H4 (cell line): ENCODE data around the gene MAST4. TPM values are rescaled to one million over a fixed set of nuclear protein-coding genes. Genes with fewer than 3 reads are reported as not detected.
A peak's percentile ranks its signal among the peaks of the same experiment; 100 is the strongest.
"Not testable (repeated sequence)": the region's sequence is repeated elsewhere in the genome, so short reads cannot be mapped to it uniquely, and the experiment has no call there.

Source experiments
- DNase-seq: peaks from one replicate; pipeline ENCODE4 v3.0.0-alpha.2; 2015; ENCODE audit warnings: low spot score
- total RNA-seq: library from RNA; depleted of rRNA; stranded (reverse); fragments of >200 nt; shearing (Covaris generic); gene quantifications from 2 replicates; pipeline ENCODE4 v1.2.3, GENCODE V29; 2014

MAST4 gene
- total RNA-seq, 1 experiment from 2014 or later, result 0.75 TPM

DNA sequence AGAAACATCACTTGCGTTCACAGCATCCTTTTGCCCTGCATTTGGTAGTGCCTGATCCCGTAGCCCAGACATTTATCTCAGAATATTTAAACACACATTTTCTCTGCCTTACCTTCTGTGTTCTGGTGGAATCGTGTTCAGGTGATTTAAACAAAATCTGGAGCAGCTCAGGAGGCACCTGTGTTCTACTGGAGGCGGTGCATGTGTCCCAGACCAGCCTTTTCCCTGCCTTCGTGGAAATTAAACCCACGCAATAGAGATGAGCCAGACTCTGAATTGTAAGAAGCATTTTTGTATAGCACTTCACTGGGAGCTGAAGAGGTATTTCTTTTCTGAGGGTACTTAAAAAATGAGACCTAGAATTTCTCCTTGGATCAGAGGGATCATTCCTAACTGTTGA is 212.5 kb downstream of the MAST4 start:
- DNase-seq, result no peak

- no peak for DNase-seq
Observed at GRCh38 chr5:66810151-66810550, 214.0 kb downstream of the MAST4 start.

GRCh38 chr5:66810848-66811261 is 214.7 kb downstream of the MAST4 start:
- DNase-seq, result no peak

GRCh38 chr5:66812291-66812690 is 216.1 kb downstream of the MAST4 start:
- no peak for DNase-seq

- DNase-seq, result no peak
Observed at GRCh38 chr5:66813306-66813705, 217.1 kb downstream of the MAST4 start.

- peak; percentile 40 for DNase-seq
Observed at GRCh38 chr5:66814146-66814991, 218.2 kb downstream of the MAST4 start.

DNA sequence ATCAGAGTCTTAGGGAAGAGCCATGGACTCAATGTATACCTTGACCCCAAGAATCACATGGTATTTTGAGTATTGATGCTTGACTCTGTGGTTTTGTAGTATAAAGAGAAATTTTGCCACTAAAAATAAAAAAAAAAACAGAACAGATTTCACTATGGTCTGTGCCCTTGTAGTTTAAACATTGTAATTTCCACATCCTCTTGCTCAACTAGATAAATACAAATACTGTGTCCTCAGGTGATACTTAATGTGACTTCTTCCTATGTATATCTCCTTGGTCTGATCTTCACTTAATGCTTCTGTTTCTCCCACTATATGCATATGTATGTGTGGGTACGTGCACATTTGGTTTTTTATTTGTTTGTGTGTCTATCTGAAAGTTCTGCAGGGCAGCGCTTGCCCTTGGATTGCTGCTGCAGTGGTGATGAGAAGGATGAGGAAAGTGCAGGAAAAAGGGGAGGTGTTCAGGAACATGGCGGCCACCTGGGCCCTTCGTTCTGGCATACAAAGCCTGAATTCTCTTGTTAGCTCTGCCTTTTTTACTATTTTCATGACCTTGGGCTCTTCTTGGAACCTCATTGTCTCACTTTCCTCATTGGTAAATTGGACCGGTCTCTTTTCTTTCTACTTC is 222.2 kb downstream of the MAST4 start:
- DNase-seq, result no peak

- no peak for DNase-seq
Observed at GRCh38 chr5:66818935-66819328, 222.7 kb downstream of the MAST4 start.

GRCh38 chr5:66820630-66821207 is 224.5 kb downstream of the MAST4 start:
- no peak for DNase-seq

DNA sequence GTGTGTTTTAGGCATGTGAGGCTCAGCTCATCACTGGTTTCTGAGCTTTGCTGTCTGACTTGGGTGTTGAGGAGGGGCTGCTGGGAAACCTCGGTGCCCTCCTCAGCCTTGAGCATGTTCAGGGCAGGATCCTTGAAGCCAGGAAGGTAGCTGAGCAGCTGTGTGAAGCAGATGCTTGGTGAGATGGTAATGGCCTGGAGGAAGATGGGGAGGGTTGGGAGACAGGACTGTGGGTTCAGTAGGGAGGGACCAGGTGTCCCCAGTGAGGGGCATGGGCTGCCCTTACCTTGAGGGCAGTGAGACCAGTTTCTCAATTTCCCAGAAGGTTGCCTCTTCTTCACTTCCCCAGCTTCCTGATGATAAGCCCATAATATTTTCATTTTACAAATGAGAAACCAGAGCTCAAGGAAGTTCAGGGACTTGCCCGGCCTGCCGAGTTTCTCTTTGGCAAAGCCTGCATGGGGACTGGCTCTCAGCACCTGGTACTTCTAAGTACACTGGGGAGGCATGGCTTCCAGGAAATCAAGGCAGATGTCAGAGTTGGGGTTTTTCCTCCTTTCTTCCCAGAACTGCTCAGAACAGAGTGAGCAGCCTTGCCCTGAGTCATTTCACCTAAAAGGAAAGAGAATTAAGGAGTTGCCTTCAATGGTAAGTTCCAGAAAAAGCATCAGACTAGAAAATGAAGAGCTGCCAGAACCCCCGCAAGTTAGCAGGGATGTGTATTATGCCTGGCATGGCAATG is 225.7 kb downstream of the MAST4 start:
- DNase-seq, result no peak

GRCh38 chr5:66822906-66823305 is 226.7 kb downstream of the MAST4 start:
- DNase-seq, result not testable (repeated sequence)

DNA sequence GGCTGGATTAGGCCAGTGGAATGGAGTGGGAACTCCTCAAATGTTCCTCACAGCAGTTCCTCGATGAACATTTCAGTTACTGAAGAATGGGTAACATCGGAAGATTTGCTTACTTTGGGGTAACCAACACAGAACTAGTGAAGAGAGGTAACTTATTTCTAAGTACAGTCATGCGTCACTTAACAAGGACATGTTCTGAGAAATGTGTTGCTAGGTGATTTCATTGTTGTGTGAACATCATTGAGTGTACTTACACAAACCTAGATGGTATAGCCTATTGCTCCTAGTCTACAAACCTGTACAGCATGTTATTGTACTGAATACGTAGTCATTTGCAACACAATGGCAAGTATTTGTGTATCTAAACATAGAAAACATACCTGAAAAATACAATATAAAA is 228.3 kb downstream of the MAST4 start:
- no peak for DNase-seq

GRCh38 chr5:66826263-66826662 is 230.1 kb downstream of the MAST4 start:
- DNase-seq, result no peak

DNA sequence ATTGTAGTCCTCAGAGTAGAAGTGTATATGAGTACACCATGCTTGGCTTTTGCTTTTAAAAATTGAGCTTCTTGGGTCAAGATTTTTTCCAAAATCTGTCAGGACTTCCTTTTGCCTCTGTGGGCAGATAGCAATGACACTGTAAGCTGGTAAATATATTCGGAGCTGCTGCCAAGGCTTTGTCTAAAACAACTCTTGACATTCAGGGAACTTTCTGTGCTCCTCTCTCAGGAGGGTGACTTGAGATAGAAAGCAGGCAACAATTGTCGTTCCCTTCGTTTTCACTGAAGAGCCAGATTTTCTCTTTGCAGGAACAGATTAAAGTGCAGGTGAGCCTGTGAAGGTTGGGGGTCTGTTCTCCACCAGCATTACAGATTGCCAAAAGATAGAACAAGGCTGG is 230.5 kb downstream of the MAST4 start:
- no peak for DNase-seq

DNA sequence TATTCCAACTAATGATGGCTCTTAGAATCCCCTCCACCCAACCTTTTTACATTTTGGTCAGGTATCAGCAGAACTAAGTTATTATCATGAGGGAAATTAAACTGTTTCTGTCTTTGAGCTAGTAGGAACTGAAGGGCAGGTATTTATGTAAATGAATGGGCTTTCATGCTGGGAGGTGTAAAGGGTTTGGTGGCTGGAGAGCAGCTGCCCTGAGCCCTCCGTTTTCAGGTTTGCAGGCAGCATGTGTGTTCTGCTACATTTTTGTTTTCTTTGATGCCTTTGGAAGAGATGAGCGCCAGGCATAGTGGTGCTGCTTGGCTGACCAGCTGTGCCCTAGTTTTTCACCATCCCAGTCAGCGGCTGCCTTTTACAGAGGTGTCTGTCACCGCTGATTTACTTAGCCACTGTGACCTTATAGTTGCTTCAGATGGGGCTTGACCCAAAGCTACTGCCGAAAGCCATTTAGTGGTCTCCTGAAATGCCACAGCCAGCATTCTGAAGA is 231.9 kb downstream of the MAST4 start:
- no peak for DNase-seq

DNA sequence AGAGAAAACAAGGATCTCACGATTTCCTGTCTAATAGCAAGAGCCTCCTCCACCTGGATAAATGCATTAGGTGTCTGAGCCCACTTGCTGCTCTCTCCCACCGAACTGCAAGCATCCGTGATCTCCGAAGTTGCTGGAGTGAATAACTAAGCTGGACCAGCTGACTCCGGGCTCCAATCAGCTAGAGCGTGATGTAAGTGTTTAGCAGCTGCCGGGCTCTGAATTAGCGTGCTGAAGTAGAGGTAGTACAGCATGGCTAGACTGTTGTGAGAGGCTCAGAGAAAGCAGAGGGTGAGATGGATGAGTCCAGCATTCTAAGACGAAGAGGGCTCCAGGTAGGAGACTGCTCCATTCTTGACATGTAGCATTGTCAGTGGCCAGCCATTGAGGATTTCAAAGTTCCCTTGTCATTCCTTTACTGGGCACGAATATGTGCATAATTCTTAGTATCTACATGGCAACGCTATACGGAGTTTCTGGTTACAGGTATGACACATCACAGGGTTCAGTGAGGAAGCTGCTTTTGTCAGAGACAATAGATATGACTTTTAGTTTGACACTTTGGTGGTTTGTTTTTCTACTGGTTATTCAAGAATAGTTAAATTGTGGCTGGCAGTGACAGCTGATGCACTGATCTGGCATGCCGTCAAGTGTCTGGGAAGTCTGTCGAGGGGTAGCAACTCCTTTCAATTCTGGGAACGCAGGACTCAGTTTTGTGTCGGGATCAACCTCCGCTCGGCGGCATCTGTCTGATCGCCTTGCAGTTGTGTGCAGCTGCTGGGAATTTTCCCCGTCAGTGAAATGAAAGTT is 232.6 kb downstream of the MAST4 start:
- peak; percentile 44 for DNase-seq

DNA sequence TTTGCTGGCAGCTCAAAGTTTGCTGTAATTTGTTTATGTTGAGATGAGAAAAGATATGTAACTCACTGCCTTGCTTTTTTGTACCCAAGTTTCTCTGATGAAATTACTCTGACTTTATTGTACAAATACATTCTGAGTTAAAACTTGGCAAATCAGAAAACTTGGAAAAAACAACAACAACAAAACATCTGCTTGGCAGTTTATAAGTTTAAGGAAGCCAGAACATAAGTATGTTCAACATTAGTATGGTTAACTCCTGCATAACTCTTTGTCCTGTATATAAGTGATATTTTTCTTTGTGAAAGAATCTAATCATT is 233.1 kb downstream of the MAST4 start:
- no peak for DNase-seq

GRCh38 chr5:66829826-66830225 is 233.6 kb downstream of the MAST4 start:
- DNase-seq, result peak; percentile 63

DNA sequence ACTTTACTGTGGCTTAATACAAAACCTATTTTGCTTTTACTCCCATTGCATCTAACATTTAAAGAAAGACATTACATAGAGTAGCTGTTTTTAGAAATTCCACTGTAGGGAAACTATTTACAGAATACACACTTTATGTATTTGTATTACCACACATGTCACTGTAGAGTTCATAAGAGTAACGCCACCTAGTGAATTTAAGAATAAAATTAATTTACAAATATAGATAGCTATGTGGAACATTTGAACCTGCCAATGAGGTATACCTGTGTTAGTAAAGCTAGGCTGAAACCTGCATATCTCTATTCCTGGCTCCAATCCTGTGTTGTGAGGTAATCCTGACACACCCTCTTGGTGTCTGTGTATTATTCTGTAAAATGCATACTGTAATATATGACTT is 234.4 kb downstream of the MAST4 start:
- no peak for DNase-seq

DNA sequence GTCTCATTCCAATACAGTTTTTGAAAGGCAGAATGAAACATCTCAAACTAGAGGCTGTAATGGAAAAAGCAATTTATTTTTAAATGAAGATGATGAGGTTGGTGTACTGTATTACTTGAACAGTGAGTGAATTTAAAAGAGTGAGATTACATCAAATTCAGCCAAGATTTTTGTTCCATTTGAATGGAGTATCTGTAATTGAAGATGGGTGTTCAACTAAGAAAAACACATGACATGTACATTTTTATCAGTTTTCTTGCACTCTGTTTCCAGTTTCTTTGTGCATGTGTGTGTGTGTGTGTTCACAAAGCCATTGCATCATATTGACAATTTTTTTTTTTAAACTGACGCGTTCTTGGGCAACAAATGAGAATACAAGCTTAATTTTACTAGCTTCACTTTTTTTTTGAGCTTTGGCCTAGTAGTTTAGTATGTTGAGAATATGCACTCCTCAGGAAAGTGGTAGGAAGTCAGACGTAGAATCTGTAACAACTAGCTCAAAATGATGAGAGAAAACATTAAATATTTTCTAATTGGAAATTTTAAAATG is 243.5 kb downstream of the MAST4 start:
- DNase-seq, result no peak

DNA sequence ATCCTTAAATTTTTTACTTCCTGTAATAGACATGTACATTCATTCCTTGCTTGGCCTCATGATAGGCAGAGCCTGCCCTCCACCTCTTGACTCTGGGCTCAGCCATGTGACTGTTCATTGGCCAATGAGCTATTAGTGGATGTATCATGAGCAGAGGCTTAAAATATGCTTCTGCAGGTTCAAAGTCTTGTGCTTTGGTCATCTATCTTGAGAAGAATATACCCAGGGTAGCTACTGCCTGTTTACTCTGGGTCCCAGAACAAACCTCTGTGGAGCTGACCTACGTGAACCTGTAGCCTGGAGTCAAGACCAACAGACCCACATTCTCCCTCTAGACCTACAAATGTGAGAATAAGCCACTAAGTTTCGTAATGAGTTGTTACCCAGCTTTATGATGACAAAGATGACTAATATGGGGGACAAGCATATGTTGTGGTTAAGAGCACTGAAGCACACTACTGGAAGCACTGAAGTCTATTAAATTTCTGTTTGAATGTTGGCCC is 244.4 kb downstream of the MAST4 start:
- DNase-seq, result peak; percentile 35
